GM19043 (cell line): ENCODE results near the gene NDC1.
"Not testable (repeated sequence)": the region's sequence is repeated elsewhere in the genome, so short reads cannot be mapped to it uniquely, and the experiment has no call there.

Experiments used
- ATAC-seq: cut with Tn5 transposase; IDR thresholded peaks from one replicate; pipeline ENCODE4 v1.9.1; 2021; ENCODE audit warnings: low read depth; ENCODE audit not compliant: unreplicated experiment

The NDC1 gene

GRCh38 chr1:53837924-53838653 lies at the start of gene NDC1:
NDC1 (minus strand) TSS chr1:53838296; CDS start chr1:53838261, 35 bp downstream.
- ATAC-seq: peak; percentile 81

GRCh38 chr1:53883600-53883999 lies 45.5 kb upstream of the NDC1 start:
- not testable (repeated sequence) for ATAC-seq

- ATAC-seq: not testable (repeated sequence)
These were observed 43.8 kb upstream of the NDC1 start for GRCh38 chr1:53881853-53882252.

GRCh38 chr1:53878492-53879105 lies 40.5 kb upstream of the NDC1 start:
- no peak for ATAC-seq

GRCh38 chr1:53875150-53875549 lies 37.1 kb upstream of the NDC1 start:
- not testable (repeated sequence) for ATAC-seq

- no peak for ATAC-seq
These were observed 33.8 kb upstream of the NDC1 start for GRCh38 chr1:53871773-53872484.

GRCh38 chr1:53871221-53871620 lies 33.1 kb upstream of the NDC1 start:
- no peak for ATAC-seq

GRCh38 chr1:53869454-53870117 lies 31.5 kb upstream of the NDC1 start:
- no peak for ATAC-seq

GRCh38 chr1:53868565-53868964 lies 30.5 kb upstream of the NDC1 start:
- no peak for ATAC-seq

GRCh38 chr1:53862507-53862906 lies 24.4 kb upstream of the NDC1 start:
- no peak for ATAC-seq

- ATAC-seq: peak; percentile 55
These were observed 22.9 kb upstream of the NDC1 start for GRCh38 chr1:53860967-53861411.

- ATAC-seq: no peak
These were observed 13.6 kb upstream of the NDC1 start for GRCh38 chr1:53851571-53852285.

GRCh38 chr1:53850082-53850673 lies 12.1 kb upstream of the NDC1 start:
- no peak for ATAC-seq

GRCh38 chr1:53847980-53848379 lies 9.9 kb upstream of the NDC1 start:
- ATAC-seq: no peak

GRCh38 chr1:53842347-53842746 lies 4.3 kb upstream of the NDC1 start:
- ATAC-seq: no peak

GRCh38 chr1:53838654-53838974 lies 518 bp upstream of the NDC1 start:
- ATAC-seq: no peak

- no peak for ATAC-seq
These were observed 511 bp downstream of the NDC1 start for GRCh38 chr1:53837646-53837923.

- ATAC-seq: no peak
These were observed 2.6 kb downstream of the NDC1 start for GRCh38 chr1:53835491-53835890.

GRCh38 chr1:53834776-53835175 lies 3.3 kb downstream of the NDC1 start:
- ATAC-seq: no peak

GRCh38 chr1:53833393-53833792 lies 4.7 kb downstream of the NDC1 start:
- no peak for ATAC-seq
